Measurements from ENCODE around the gene ZIK1.

DNA sequence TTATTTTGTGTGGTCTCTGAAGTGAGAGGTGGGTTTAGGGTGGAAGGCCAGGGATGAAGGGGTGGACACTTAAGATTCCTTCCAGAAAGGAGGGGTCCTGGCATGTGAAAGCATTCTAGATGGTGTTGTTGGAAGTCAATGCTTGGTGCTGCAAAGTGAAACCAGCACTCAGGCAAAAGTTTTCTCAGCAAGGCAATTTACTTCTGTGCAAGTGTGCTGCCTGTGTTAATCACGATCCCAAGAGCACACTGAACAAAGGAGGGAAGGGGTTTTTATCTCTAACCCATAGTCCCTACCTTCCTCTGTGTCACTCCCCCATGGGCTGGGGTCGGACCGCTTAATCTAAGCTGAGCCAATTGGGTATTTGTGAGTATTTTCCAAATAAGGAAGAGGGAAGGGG lies 31.4 kb downstream of the ZIK1 start:
- TF ChIP-seq, protein P1, sequence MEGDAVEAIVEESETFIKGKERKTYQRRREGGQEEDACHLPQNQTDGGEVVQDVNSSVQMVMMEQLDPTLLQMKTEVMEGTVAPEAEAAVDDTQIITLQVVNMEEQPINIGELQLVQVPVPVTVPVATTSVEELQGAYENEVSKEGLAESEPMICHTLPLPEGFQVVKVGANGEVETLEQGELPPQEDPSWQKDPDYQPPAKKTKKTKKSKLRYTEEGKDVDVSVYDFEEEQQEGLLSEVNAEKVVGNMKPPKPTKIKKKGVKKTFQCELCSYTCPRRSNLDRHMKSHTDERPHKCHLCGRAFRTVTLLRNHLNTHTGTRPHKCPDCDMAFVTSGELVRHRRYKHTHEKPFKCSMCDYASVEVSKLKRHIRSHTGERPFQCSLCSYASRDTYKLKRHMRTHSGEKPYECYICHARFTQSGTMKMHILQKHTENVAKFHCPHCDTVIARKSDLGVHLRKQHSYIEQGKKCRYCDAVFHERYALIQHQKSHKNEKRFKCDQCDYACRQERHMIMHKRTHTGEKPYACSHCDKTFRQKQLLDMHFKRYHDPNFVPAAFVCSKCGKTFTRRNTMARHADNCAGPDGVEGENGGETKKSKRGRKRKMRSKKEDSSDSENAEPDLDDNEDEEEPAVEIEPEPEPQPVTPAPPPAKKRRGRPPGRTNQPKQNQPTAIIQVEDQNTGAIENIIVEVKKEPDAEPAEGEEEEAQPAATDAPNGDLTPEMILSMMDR (IDR thresholded peaks at IDR 0.05) = no peak
- TF ChIP-seq POLR2AphosphoS5 (IDR thresholded peaks at IDR 0.05) = no peak
- TF ChIP-seq POLR2A (IDR thresholded peaks at IDR 0.05) = no peak
- TF ChIP-seq EP300 (IDR thresholded peaks at IDR 0.05) = no peak

Measured in suprapubic skin (tissue), 4 donors.